ENCODE results near the gene MORN1. TPM values are rescaled to one million over a fixed set of nuclear protein-coding genes. Genes with fewer than 3 reads are reported as not detected.

MORN1 gene
- polyA plus RNA-seq, 3 donors = 3.1 to 5.3 (median 3.2) TPM

- H3K27ac ChIP-seq (ENCODE audit: low read depth, low read length) = no peak overlapping the region
- WGBS, 3 donors = 69 to 90% (median 87%) methylated on average over 23 of the region's 23 CpGs
Measured at GRCh38 chr1:2347896-2348295, 43.5 kb downstream of the MORN1 start.

- 57 to 95% (median 93%) methylated on average over 13 of the region's 13 CpGs for WGBS, 3 donors
- H3K27ac ChIP-seq (ENCODE audit: low read depth, low read length) = no peak overlapping the region
Measured at GRCh38 chr1:2347409-2347785, 44.0 kb downstream of the MORN1 start.

GRCh38 chr1:2346691-2347408 lies 44.5 kb downstream of the MORN1 start:
- 84 to 90% (median 85%) methylated on average over 12 to 17 of the region's 17 CpGs for WGBS, 3 donors
- H3K27ac ChIP-seq (ENCODE audit: low read depth, low read length) = no peak overlapping the region

GRCh38 chr1:2345297-2346075 lies 45.9 kb downstream of the MORN1 start:
- 84 to 90% (median 87%) methylated on average over 24 of the region's 24 CpGs for WGBS, 3 donors
- H3K27ac ChIP-seq (ENCODE audit: low read depth, low read length) = no peak overlapping the region

- WGBS, 3 donors = 93 to 95% (median 94%) methylated on average over 29 of the region's 29 CpGs
- H3K27ac ChIP-seq (ENCODE audit: low read depth, low read length) = no peak overlapping the region
Measured at GRCh38 chr1:2344744-2345296, 46.5 kb downstream of the MORN1 start.

- no peak overlapping the region for H3K27ac ChIP-seq (ENCODE audit: low read depth, low read length)
- 88 to 94% (median 93%) methylated on average over 21 to 24 of the region's 24 CpGs for WGBS, 3 donors
Measured at GRCh38 chr1:2344121-2344681, 47.2 kb downstream of the MORN1 start.

GRCh38 chr1:2343023-2343935 lies 48.1 kb downstream of the MORN1 start:
- WGBS, 3 donors = 79 to 87% (median 87%) methylated on average over 39 of the region's 39 CpGs
- no peak overlapping the region for H3K27ac ChIP-seq (ENCODE audit: low read depth, low read length)

GRCh38 chr1:2342384-2343022 lies 48.9 kb downstream of the MORN1 start:
- no peak overlapping the region for H3K27ac ChIP-seq (ENCODE audit: low read depth, low read length)
- 80 to 89% (median 87%) methylated on average over 19 to 21 of the region's 21 CpGs for WGBS, 3 donors

- no peak overlapping the region for H3K27ac ChIP-seq (ENCODE audit: low read depth, low read length)
- 80 to 91% (median 85%) methylated on average over 29 of the region's 29 CpGs for WGBS, 3 donors
Measured at GRCh38 chr1:2341706-2342383, 49.5 kb downstream of the MORN1 start.

- 94 to 96% (median 96%) methylated on average over 14 of the region's 14 CpGs for WGBS, 3 donors
Measured at GRCh38 chr1:2340918-2341254, 50.5 kb downstream of the MORN1 start.

GRCh38 chr1:2340086-2340917 lies 51.1 kb downstream of the MORN1 start:
- H3K27ac ChIP-seq (ENCODE audit: low read depth, low read length) = no peak overlapping the region
- 86 to 90% (median 87%) methylated on average over 24 of the region's 24 CpGs for WGBS, 3 donors

More at GRCh38 chr1:2340918-2341254, 50.5 kb downstream of the MORN1 start:
- H3K27ac ChIP-seq (ENCODE audit: low read depth, low read length) = no peak overlapping the region

- WGBS, 3 donors = 87 to 89% (median 89%) methylated on average over 41 to 45 of the region's 45 CpGs
- H3K27ac ChIP-seq (ENCODE audit: low read depth, low read length) = no peak overlapping the region
Measured at GRCh38 chr1:2339206-2340085, 51.9 kb downstream of the MORN1 start.

GRCh38 chr1:2337501-2337900 lies 53.9 kb downstream of the MORN1 start:
- WGBS, 3 donors = 61 to 74% (median 62%) methylated on average over 10 of the region's 10 CpGs

GRCh38 chr1:2337081-2337480 lies 54.3 kb downstream of the MORN1 start:
- H3K27ac ChIP-seq (ENCODE audit: low read depth, low read length) = no peak overlapping the region
- WGBS, 3 donors = 91 to 93% (median 91%) methylated on average over 15 to 23 of the region's 23 CpGs

More at GRCh38 chr1:2337501-2337900, 53.9 kb downstream of the MORN1 start:
- H3K27ac ChIP-seq (ENCODE audit: low read depth, low read length) = no peak overlapping the region

GRCh38 chr1:2336499-2336898 lies 54.9 kb downstream of the MORN1 start:
- WGBS, 3 donors = 75 to 88% (median 84%) methylated on average over 10 to 11 of the region's 11 CpGs

More at GRCh38 chr1:2336499-2336898, 54.9 kb downstream of the MORN1 start:
- no peak overlapping the region for H3K27ac ChIP-seq (ENCODE audit: low read depth, low read length)
